ENCODE results near the gene UQCC3. TPM values are rescaled to one million over a fixed set of nuclear protein-coding genes. Genes with fewer than 3 reads are reported as not detected.
A peak's percentile ranks its signal among the peaks of the same experiment; 100 is the strongest.

Gene UQCC3
- total and polyA plus RNA-seq, 4 donors, result 8.6 to 20.1 (median 9.5) TPM

DNA sequence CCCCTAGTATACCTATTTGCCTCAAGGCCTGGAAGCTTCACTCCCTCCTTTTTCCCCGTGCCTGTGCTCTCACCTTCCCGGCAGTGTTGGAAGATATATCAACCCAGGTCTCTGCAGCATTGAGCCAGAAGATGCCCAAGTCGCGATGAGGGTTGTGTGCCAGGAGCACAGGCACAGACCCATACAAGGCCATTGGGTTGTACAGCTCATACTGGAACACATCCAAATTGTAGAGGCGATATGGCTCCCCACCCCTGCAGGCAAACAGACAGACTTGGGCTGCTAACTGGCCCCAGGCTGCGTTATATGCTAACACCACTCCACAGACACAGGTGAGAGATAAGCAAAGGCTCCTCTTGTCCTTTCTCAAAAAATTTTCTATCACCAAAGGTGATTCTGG is 39.0 kb upstream of the UQCC3 start:
- peaks cover 37 to 64% (median 62%) of the 10 kb centered on the region in 4 donors for H3K36me3 ChIP-seq (ENCODE audit: control insufficient read depth in 4 of 4, insufficient read depth in 4 of 4, low read length in 4 of 4)
- DNase-seq (no peak), ATAC-seq (ENCODE audit: insufficient read depth, low FRiP score) (no peak)
- TF ChIP-seq, protein P1, sequence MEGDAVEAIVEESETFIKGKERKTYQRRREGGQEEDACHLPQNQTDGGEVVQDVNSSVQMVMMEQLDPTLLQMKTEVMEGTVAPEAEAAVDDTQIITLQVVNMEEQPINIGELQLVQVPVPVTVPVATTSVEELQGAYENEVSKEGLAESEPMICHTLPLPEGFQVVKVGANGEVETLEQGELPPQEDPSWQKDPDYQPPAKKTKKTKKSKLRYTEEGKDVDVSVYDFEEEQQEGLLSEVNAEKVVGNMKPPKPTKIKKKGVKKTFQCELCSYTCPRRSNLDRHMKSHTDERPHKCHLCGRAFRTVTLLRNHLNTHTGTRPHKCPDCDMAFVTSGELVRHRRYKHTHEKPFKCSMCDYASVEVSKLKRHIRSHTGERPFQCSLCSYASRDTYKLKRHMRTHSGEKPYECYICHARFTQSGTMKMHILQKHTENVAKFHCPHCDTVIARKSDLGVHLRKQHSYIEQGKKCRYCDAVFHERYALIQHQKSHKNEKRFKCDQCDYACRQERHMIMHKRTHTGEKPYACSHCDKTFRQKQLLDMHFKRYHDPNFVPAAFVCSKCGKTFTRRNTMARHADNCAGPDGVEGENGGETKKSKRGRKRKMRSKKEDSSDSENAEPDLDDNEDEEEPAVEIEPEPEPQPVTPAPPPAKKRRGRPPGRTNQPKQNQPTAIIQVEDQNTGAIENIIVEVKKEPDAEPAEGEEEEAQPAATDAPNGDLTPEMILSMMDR (IDR thresholded peaks at IDR 0.05; ENCODE audit: control extremely low read depth, extremely low read depth), result no peak
- H3K9ac ChIP-seq (ENCODE audit: insufficient read depth in 1 of 2, low read length in 2 of 2), result no peak overlapping the region
- H3K27ac ChIP-seq (ENCODE audit: low read depth in 1 of 2, low read length in 1 of 2), result no peak overlapping the region
- WGBS, 2 donors, result 94 to 96% methylated on average over 6 of the region's 6 CpGs
- no peaks in the 10 kb centered on the region for H3K27me3 ChIP-seq (ENCODE audit: control insufficient read depth in 3 of 3, insufficient read depth in 3 of 3, low read length in 2 of 3)
- H3K4me1 ChIP-seq (ENCODE audit: control insufficient read depth in 5 of 5, insufficient read depth in 5 of 5, low read length in 5 of 5), result no peaks in the 10 kb centered on the region
- H3K9me3 ChIP-seq (ENCODE audit: control insufficient read depth in 4 of 4, insufficient read depth in 3 of 4, low read length in 3 of 4), result no peaks in the 10 kb centered on the region
- no peak overlapping the region for H3K4me3 ChIP-seq

DNA sequence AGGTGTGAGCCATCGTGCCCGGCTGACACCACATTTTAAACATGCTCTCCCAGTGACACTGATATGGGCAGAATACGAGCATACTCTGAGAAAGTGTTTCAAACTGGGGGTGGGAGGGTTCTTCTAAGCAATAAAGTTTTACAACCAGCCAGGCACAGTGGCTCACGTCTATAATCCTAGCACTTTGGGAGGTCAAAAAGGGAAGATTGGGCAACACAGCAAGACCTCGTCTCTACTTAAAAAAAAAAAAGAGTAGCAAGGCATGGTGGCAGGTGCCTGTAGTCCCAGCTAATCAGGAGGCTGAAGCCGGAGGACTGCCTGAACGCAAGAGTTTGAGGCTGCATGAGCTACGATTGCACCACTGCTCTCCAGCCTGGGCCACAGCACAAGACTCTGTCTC is 27.3 kb upstream of the UQCC3 start:
- Histone ChIP-seq H3K9me3 (ENCODE audit: control insufficient read depth in 4 of 4, insufficient read depth in 3 of 4, low read length in 3 of 4) (no peaks in the 10 kb centered on the region), H3K36me3 (ENCODE audit: control insufficient read depth in 4 of 4, insufficient read depth in 4 of 4, low read length in 4 of 4) (peaks cover 0 to 23% (median 17%) of the 10 kb centered on the region in 4 donors), H3K4me1 (ENCODE audit: control insufficient read depth in 5 of 5, insufficient read depth in 5 of 5, low read length in 5 of 5) (peaks cover 0 to 14% (median 6%) of the 10 kb centered on the region in 5 donors), H3K27ac (ENCODE audit: low read depth in 1 of 2, low read length in 1 of 2) (no peak overlapping the region), H3K9ac (ENCODE audit: insufficient read depth in 1 of 2, low read length in 2 of 2) (no peak overlapping the region), H3K4me3 (no peak overlapping the region), H3K27me3 (ENCODE audit: control insufficient read depth in 3 of 3, insufficient read depth in 3 of 3, low read length in 2 of 3) (no peaks in the 10 kb centered on the region)
- TF ChIP-seq, protein P1 (IDR thresholded peaks at IDR 0.05; ENCODE audit: control extremely low read depth, extremely low read depth), result no peak
- ATAC-seq (ENCODE audit: insufficient read depth, low FRiP score) (no peak), DNase-seq (no peak)
- 78 to 85% methylated on average over 8 of the region's 8 CpGs for WGBS, 2 donors

DNA sequence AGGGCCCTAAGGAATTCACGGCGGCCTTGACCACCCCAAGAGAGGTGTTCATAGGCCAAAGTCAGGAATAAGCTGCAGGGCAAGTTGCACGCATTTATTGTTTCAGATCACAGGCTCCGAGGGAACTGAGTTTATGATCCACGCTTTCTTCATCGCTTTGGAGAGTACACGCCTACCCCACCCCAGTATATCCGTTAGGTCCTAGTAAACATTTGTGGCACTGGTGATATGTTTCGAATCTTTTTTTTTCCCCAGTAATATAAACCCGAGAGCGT is 25.9 kb upstream of the UQCC3 start:
- Histone ChIP-seq H3K36me3 (ENCODE audit: control insufficient read depth in 4 of 4, insufficient read depth in 4 of 4, low read length in 4 of 4) (peaks cover 0 to 24% (median 18%) of the 10 kb centered on the region in 4 donors), H3K27me3 (ENCODE audit: control insufficient read depth in 3 of 3, insufficient read depth in 3 of 3, low read length in 2 of 3) (no peaks in the 10 kb centered on the region), H3K9ac (ENCODE audit: insufficient read depth in 1 of 2, low read length in 2 of 2) (peak overlapping the region; percentile 80 to 89), H3K4me3 (peak overlapping the region; percentile 81), H3K4me1 (ENCODE audit: control insufficient read depth in 5 of 5, insufficient read depth in 5 of 5, low read length in 5 of 5) (peaks cover 0 to 14% (median 6%) of the 10 kb centered on the region in 5 donors), H3K9me3 (ENCODE audit: control insufficient read depth in 4 of 4, insufficient read depth in 3 of 4, low read length in 3 of 4) (no peaks in the 10 kb centered on the region), H3K27ac (ENCODE audit: low read depth in 1 of 2, low read length in 1 of 2) (peak overlapping the region; percentile 92)
- DNase-seq (no peak), ATAC-seq (ENCODE audit: insufficient read depth, low FRiP score) (no peak)
- TF ChIP-seq, protein P1 (IDR thresholded peaks at IDR 0.05; ENCODE audit: control extremely low read depth, extremely low read depth), result no peak
- WGBS, 2 donors, result 14 to 19% methylated on average over 11 of the region's 11 CpGs
